Pancreas (tissue), 10 donors: ENCODE results near the gene OCRL. TPM values are rescaled to one million over a fixed set of nuclear protein-coding genes. Genes with fewer than 3 reads are reported as not detected.

Experiments used
- ATAC-seq, 4 donors: fragments of 200-7000 bp; cut with Tn5 transposase; one replicate each; pipeline versions ENCODE4 v1.8.0 to v1.9.1; 2020; ENCODE audit warnings: mild to moderate bottlenecking in 4 of 4, moderate library complexity in 4 of 4
- DNase-seq, 6 donors: peaks; one replicate each; pipeline ENCODE4 v3.0.0-alpha.2; 2020
- FAIRE-seq: peaks from 2 replicates; lab custom pipeline; 2012; peaks lifted over from hg19 to GRCh38; lab: Jason Lieb, UNC
- H3K27ac ChIP-seq, 4 donors: fragments of 200-600 bp; sonication (generic); 1 replicate in 3 of 4; 2 replicates in 1 of 4; pipeline versions ENCODE4 v1.5.0 to v1.8.0; 2020
- H3K27me3 ChIP-seq, 4 donors: fragments of 200-600 bp; one replicate each; pipeline ENCODE4 v1.8.0; 2021
- H3K36me3 ChIP-seq, 3 donors: fragments of 200-600 bp; sonication (generic) in 1 of 3; one replicate each; pipeline versions ENCODE4 v1.5.0 to v1.8.0; 2020 to 2021
- H3K4me1 ChIP-seq, 3 donors: fragments of 200-600 bp; one replicate each; pipeline ENCODE4 v1.8.0; 2021
- H3K4me3 ChIP-seq, 4 donors: fragments of 200-600 bp; sonication (generic) in 2 of 4; one replicate each; pipeline versions ENCODE4 v1.5.0 to v1.8.0; 2020 to 2021
- H3K9me3 ChIP-seq, 4 donors: fragments of 200-600 bp; one replicate each; pipeline ENCODE4 v1.8.0; 2021
- WGBS, 2 donors: extraction: QIAGEN DNeasy Blood & Tissue Kit; methylation state at CpG; one replicate each; pipeline ENCODE4 v1.1.7; 2013; 5-methylcytosine and 5-hydroxymethylcytosine counted together
- intact Hi-C, 3 donors: fragments of 100-400 bp; cut with DNase I; formaldehyde crosslinking; loops; one replicate each; pipeline versions ENCODE4 v1.11.1 to v1.14.2; 2022
- polyA plus RNA-seq, 2 donors: library from polyadenylated mRNA; stranded (reverse); fragments of 200-250 nt; gene quantifications; one replicate each; pipeline ENCODE4 v1.2.3, GENCODE V29; 2013
- total RNA-seq, 6 donors: library from RNA; stranded (reverse); fragmentation: NEBNext Ultra II Directional in 4 of 6; extraction: Animal tissue kit (Norgen Biotek cat#: 25700) in 4 of 6; gene quantifications; one replicate each; pipeline versions ENCODE4 v1.2.1 to v1.2.4, GENCODE V29; 2021 to 2023
- TF ChIP-seq, protein P1 (sequence below), 4 donors: fragments of 200-600 bp; sonication (generic) in 3 of 4; IDR thresholded peaks; one replicate each; pipeline versions ENCODE4 v1.5.0 to v1.8.0; 2021; ENCODE audit warnings: antibody characterized with exemption in 4 of 4
- donor health status: healthy with polysubstance abuse.
- donor health status: DM: no; HTN: no; CAD: no; lungs with moderate emphysema.
- donor health status: DM: no; HTN: no; CAD: no.
- donor health status: control.
- donor health status: control.
- donor health status: Bipolar disorder and iron deficiency.
- donor health status: DM: yes; HTN: yes; CAD: no.
- donor health status: DM: no; HTN: no; CAD: no.
- donor health status: DM: no; HTN: no; CAD: no.
- donor health status: DM: yes; HTN: yes; CAD: no.

The OCRL gene
- total and polyA plus RNA-seq, 8 donors, result 6.9 to 16.2 (median 9.7) TPM

DNA sequence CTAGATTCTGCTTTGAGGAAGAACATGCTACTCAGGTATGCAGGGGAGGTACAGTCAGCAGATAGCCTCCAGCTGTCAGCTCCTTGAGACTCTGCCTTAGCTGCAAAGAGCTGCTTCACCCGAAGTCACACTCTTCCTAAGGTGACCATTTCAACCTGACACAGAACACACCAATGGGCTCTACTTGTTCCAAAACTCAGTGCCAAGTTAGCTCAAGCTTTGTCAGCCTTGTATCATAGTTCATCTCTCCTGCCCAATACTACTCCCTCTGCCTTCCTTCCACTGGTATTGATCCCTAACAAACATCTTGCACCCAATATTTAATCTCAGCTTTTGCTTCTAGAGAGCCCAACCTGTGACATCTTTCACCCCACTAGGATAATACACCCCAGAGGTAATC is 8.9 kb upstream of the OCRL start:
- DNase-seq (no peak), FAIRE-seq (no peak), ATAC-seq (no peak)
- 41 to 48% methylated on average over 1 of the region's 1 CpG for WGBS, 2 donors
- intact Hi-C loops, result no loop called here
- no peaks in the 10 kb centered on the region for H3K36me3 ChIP-seq
- H3K27ac ChIP-seq, result no peak overlapping the region
- H3K9me3 ChIP-seq, result no peaks in the 10 kb centered on the region
- H3K4me3 ChIP-seq, result no peak overlapping the region
- no peaks in the 10 kb centered on the region for H3K4me1 ChIP-seq
- TF ChIP-seq, protein P1, sequence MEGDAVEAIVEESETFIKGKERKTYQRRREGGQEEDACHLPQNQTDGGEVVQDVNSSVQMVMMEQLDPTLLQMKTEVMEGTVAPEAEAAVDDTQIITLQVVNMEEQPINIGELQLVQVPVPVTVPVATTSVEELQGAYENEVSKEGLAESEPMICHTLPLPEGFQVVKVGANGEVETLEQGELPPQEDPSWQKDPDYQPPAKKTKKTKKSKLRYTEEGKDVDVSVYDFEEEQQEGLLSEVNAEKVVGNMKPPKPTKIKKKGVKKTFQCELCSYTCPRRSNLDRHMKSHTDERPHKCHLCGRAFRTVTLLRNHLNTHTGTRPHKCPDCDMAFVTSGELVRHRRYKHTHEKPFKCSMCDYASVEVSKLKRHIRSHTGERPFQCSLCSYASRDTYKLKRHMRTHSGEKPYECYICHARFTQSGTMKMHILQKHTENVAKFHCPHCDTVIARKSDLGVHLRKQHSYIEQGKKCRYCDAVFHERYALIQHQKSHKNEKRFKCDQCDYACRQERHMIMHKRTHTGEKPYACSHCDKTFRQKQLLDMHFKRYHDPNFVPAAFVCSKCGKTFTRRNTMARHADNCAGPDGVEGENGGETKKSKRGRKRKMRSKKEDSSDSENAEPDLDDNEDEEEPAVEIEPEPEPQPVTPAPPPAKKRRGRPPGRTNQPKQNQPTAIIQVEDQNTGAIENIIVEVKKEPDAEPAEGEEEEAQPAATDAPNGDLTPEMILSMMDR (IDR thresholded peaks at IDR 0.05), result no peak
- no peaks in the 10 kb centered on the region for H3K27me3 ChIP-seq

DNA sequence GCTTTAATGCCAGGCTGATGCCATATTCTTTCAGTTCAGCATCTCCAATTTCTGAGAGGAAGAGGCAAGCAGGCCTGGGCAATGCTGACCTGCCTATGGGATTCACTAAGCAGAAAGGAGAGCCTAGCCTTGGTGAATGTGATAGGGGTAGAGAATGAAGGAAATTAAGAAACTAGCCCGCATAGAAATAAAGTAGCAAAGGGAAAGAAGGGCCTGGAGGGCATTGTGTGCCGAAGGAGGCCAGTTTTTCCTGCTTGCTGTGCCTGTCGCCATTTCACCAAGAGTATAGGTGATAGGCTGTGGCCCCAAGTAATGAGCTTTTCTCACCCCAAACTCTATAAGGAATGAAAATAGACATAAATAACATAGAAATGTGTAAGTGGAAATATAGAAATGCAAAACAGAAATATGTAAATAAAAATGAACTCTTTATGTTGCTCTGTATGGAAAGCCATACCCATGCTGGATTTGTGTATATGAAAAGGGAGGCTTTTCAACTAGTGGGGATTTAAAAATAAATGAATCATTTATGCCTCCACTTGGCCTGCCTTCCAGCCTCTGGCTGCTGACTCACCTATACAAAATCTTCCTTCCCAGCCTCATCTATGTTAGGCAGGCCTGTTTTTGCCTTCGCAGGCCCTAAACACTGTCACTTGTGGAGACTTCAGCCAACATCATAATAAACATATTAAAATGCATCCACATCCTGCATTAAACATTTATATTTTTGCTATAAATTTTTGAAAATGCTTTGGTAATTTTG is 5.1 kb upstream of the OCRL start:
- TF ChIP-seq, protein P1 (IDR thresholded peaks at IDR 0.05), result no peak
- Histone ChIP-seq H3K27me3 (no peaks in the 10 kb centered on the region), H3K27ac (no peak overlapping the region), H3K9me3 (no peaks in the 10 kb centered on the region), H3K4me1 (no peaks in the 10 kb centered on the region), H3K4me3 (no peak overlapping the region), H3K36me3 (no peaks in the 10 kb centered on the region)
- DNase-seq, result no peak
- intact Hi-C loops, result no loop called here
- no peak for ATAC-seq
- 75 to 83% methylated on average over 4 of the region's 4 CpGs for WGBS, 2 donors
- FAIRE-seq, result no peak

DNA sequence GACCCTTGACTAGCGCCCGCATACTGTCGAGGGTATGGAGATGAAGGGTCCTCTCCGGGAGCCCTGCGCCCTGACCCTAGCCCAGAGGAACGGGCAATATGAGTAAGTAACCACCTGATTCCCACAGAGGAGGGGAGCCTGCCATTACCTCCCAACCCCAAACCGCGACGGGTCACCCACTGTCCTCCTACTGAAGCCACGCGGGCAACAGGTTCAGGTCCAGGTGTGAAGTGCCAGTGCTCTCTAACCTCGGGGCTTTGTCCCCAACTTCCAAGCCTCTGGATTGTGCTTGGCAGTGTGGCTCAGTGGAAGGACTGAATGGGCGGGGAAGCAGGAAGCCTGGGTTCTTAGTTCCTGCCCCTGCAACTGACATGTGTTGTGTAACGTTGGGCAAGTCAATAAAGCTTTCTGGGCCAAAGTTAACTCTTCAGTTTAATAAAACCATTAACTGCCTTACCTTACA is 694 bp downstream of the OCRL start:
- intact Hi-C loops, result no loop called here
- Histone ChIP-seq H3K4me3 (peak overlapping the region; percentile 28 to 58 (median 36)), H3K27ac (peak overlapping the region in 2 of 4 donors; percentile 16 to 49), H3K27me3 (no peaks in the 10 kb centered on the region), H3K36me3 (no peaks in the 10 kb centered on the region), H3K4me1 (no peaks in the 10 kb centered on the region), H3K9me3 (no peaks in the 10 kb centered on the region)
- FAIRE-seq (no peak), DNase-seq (peak in 2 of 6 donors; percentile 14 to 40), ATAC-seq (peak; percentile 49 to 66 (median 58))
- 1 to 24% methylated on average over 12 to 14 of the region's 14 CpGs for WGBS, 2 donors
- TF ChIP-seq, protein P1 (IDR thresholded peaks at IDR 0.05), result no peak

DNA sequence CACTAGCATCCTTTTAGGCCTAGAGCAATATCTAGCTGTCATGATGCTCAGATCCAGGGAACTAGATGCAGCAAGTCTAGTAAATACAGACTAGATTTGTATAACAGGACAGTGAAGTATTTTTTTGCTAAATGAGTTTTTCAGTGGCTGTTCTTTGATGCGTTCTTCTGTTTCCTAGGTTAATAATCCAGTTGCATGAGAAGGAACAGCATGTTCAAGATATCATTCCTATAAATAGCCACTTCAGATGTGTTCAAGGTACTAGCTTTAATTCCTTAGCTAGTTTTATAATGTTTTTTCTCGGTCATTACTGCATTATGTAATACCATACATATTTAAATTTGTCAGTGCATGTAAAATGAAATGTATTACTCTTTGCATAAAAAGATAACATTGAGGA is 4.7 kb downstream of the OCRL start:
- DNase-seq, result no peak
- intact Hi-C loops, result no loop called here
- Histone ChIP-seq H3K9me3 (no peaks in the 10 kb centered on the region), H3K36me3 (no peaks in the 10 kb centered on the region), H3K27me3 (no peaks in the 10 kb centered on the region), H3K4me3 (no peak overlapping the region), H3K4me1 (no peaks in the 10 kb centered on the region), H3K27ac (no peak overlapping the region)
- 51 to 58% methylated on average over 2 of the region's 2 CpGs for WGBS, 2 donors
- peak; percentile 29 for FAIRE-seq
- TF ChIP-seq, protein P1 (IDR thresholded peaks at IDR 0.05), result no peak
- ATAC-seq, result no peak

DNA sequence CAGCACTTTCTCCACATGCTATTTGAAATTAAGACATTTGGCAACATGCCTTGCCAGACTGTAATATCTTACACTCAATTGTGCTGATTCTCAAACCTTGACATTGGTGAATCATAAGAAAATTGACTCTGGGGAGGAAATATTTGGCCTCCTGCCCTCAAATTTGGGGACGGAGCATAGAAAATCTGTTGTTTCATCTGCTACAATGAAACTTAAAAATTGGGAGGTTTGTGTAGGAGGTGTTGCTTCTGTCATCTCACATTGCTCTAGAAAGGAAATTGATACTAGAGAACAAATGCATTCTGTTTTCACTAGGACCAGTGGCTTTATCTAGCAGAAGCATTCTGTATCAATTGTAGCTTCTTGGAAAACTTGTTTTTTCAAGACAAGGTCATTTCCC is 5.3 kb downstream of the OCRL start:
- H3K4me1 ChIP-seq, result no peaks in the 10 kb centered on the region
- H3K36me3 ChIP-seq, result no peaks in the 10 kb centered on the region
- H3K4me3 ChIP-seq, result no peak overlapping the region
- DNase-seq (no peak), ATAC-seq (no peak), FAIRE-seq (no peak)
- H3K27ac ChIP-seq, result no peak overlapping the region
- H3K9me3 ChIP-seq, result no peaks in the 10 kb centered on the region
- H3K27me3 ChIP-seq, result peaks cover 0 to 4% (median 0%) of the 10 kb centered on the region in 4 donors
- WGBS, 2 donors, result 81 to 88% methylated on average over 1 of the region's 1 CpG
- intact Hi-C loops, result no loop called here
- TF ChIP-seq, protein P1 (IDR thresholded peaks at IDR 0.05), result no peak
